GM23338 (cell line): ENCODE measurements around the gene BICRAL. TPM values are rescaled to one million over a fixed set of nuclear protein-coding genes. Genes with fewer than 3 reads are reported as not detected.

Source experiments
- POLR2AphosphoS5 ChIP-seq: IDR thresholded peaks from 2 replicates; pipeline ENCODE4 v1.6.1; 2016; ENCODE audit warnings: antibody characterized with exemption, low read depth
- ZNF331 ChIP-seq: fragments of 250-450 bp; sonication (Bioruptor Pico); IDR thresholded peaks from 2 replicates; pipeline ENCODE4 v1.5.0; 2020; ENCODE audit warnings: low read depth, mild to moderate bottlenecking, moderate library complexity
- polyA plus RNA-seq: library from polyadenylated mRNA; unstranded; fragments of >200 nt; fragmentation: Nextera tagmentation; extraction: Ambion mirVana; gene quantifications from 2 replicates; pipeline ENCODE4 v1.2.1, GENCODE V29; 2016
- total RNA-seq: library from RNA; depleted of rRNA; stranded (reverse); fragments of >200 nt; shearing (Covaris generic); gene quantifications from 2 replicates; pipeline ENCODE4 v1.2.3, GENCODE V29; 2014
- TF ChIP-seq, protein P1 (sequence below): fragments of 250-450 bp; sonication (Bioruptor Pico); IDR thresholded peaks from 2 replicates; pipeline ENCODE4 v1.5.0; 2020; ENCODE audit warnings: mild to moderate bottlenecking, moderate library complexity
- TF ChIP-seq, protein P2 (sequence below), 2 experiments: fragments of 200-600 bp in 1 of 2; sonication (generic) in 1 of 2; conservative IDR thresholded peaks; 2 replicates each; pipeline versions ENCODE4 v1.5.1 to v1.6.1; 2016 to 2017; ENCODE audit warnings: antibody characterized with exemption in 2 of 2, low read depth in 2 of 2, mild to moderate bottlenecking in 2 of 2, moderate library complexity in 1 of 2
- TF ChIP-seq, protein P3 (sequence below): IDR thresholded peaks from one replicate; pipeline ENCODE4 v1.6.1; 2018; ENCODE audit warnings: antibody characterized with exemption; ENCODE audit not compliant: unreplicated experiment

The BICRAL gene
- total and polyA plus RNA-seq, 2 experiments from 2014 or later = 3.4 to 11.7 TPM

DNA sequence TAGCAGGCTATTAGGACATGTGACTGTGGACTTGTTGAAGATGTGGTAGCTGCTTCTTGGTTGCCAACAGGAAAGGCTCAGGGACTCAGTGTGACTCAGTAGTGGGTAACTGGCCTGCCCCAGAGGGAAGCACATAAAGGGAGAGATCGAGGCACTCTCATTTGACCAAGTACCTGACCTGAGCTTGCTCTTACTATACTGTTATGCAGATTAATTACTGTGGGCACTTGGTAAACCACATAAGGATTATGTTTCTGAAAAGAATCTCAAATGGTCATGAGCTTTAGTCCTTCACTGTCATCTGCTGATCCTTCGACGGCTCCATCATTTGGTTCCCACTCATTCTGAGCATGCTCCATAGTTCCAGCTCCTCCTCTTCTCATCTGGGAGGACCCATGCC lies 49.4 kb downstream of the BICRAL start (continued):
- TF ChIP-seq, protein P1, sequence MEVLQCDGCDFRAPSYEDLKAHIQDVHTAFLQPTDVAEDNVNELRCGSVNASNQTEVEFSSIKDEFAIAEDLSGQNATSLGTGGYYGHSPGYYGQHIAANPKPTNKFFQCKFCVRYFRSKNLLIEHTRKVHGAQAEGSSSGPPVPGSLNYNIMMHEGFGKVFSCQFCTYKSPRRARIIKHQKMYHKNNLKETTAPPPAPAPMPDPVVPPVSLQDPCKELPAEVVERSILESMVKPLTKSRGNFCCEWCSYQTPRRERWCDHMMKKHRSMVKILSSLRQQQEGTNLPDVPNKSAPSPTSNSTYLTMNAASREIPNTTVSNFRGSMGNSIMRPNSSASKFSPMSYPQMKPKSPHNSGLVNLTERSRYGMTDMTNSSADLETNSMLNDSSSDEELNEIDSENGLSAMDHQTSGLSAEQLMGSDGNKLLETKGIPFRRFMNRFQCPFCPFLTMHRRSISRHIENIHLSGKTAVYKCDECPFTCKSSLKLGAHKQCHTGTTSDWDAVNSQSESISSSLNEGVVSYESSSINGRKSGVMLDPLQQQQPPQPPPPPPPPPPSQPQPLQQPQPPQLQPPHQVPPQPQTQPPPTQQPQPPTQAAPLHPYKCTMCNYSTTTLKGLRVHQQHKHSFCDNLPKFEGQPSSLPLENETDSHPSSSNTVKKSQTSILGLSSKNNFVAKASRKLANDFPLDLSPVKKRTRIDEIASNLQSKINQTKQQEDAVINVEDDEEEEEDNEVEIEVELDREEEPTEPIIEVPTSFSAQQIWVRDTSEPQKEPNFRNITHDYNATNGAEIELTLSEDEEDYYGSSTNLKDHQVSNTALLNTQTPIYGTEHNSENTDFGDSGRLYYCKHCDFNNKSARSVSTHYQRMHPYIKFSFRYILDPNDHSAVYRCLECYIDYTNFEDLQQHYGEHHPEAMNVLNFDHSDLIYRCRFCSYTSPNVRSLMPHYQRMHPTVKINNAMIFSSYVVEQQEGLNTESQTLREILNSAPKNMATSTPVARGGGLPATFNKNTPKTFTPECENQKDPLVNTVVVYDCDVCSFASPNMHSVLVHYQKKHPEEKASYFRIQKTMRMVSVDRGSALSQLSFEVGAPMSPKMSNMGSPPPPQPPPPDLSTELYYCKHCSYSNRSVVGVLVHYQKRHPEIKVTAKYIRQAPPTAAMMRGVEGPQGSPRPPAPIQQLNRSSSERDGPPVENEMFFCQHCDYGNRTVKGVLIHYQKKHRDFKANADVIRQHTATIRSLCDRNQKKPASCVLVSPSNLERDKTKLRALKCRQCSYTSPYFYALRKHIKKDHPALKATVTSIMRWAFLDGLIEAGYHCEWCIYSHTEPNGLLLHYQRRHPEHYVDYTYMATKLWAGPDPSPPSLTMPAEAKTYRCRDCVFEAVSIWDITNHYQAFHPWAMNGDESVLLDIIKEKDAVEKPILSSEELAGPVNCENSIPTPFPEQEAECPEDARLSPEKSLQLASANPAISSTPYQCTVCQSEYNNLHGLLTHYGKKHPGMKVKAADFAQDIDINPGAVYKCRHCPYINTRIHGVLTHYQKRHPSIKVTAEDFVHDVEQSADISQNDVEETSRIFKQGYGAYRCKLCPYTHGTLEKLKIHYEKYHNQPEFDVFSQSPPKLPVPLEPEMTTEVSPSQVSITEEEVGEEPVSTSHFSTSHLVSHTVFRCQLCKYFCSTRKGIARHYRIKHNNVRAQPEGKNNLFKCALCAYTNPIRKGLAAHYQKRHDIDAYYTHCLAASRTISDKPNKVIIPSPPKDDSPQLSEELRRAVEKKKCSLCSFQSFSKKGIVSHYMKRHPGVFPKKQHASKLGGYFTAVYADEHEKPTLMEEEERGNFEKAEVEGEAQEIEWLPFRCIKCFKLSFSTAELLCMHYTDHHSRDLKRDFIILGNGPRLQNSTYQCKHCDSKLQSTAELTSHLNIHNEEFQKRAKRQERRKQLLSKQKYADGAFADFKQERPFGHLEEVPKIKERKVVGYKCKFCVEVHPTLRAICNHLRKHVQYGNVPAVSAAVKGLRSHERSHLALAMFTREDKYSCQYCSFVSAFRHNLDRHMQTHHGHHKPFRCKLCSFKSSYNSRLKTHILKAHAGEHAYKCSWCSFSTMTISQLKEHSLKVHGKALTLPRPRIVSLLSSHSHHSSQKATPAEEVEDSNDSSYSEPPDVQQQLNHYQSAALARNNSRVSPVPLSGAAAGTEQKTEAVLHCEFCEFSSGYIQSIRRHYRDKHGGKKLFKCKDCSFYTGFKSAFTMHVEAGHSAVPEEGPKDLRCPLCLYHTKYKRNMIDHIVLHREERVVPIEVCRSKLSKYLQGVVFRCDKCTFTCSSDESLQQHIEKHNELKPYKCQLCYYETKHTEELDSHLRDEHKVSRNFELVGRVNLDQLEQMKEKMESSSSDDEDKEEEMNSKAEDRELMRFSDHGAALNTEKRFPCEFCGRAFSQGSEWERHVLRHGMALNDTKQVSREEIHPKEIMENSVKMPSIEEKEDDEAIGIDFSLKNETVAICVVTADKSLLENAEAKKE (CRISPR knock-in tag) = no peak
- TF ChIP-seq, protein P2, sequence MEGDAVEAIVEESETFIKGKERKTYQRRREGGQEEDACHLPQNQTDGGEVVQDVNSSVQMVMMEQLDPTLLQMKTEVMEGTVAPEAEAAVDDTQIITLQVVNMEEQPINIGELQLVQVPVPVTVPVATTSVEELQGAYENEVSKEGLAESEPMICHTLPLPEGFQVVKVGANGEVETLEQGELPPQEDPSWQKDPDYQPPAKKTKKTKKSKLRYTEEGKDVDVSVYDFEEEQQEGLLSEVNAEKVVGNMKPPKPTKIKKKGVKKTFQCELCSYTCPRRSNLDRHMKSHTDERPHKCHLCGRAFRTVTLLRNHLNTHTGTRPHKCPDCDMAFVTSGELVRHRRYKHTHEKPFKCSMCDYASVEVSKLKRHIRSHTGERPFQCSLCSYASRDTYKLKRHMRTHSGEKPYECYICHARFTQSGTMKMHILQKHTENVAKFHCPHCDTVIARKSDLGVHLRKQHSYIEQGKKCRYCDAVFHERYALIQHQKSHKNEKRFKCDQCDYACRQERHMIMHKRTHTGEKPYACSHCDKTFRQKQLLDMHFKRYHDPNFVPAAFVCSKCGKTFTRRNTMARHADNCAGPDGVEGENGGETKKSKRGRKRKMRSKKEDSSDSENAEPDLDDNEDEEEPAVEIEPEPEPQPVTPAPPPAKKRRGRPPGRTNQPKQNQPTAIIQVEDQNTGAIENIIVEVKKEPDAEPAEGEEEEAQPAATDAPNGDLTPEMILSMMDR (conservative IDR thresholded peaks at IDR 0.05; ENCODE audit: low read depth in 2 of 2) = no peak
- no peak for TF ChIP-seq POLR2AphosphoS5
- no peak for TF ChIP-seq ZNF331 (CRISPR knock-in tag)
- TF ChIP-seq, protein P3, sequence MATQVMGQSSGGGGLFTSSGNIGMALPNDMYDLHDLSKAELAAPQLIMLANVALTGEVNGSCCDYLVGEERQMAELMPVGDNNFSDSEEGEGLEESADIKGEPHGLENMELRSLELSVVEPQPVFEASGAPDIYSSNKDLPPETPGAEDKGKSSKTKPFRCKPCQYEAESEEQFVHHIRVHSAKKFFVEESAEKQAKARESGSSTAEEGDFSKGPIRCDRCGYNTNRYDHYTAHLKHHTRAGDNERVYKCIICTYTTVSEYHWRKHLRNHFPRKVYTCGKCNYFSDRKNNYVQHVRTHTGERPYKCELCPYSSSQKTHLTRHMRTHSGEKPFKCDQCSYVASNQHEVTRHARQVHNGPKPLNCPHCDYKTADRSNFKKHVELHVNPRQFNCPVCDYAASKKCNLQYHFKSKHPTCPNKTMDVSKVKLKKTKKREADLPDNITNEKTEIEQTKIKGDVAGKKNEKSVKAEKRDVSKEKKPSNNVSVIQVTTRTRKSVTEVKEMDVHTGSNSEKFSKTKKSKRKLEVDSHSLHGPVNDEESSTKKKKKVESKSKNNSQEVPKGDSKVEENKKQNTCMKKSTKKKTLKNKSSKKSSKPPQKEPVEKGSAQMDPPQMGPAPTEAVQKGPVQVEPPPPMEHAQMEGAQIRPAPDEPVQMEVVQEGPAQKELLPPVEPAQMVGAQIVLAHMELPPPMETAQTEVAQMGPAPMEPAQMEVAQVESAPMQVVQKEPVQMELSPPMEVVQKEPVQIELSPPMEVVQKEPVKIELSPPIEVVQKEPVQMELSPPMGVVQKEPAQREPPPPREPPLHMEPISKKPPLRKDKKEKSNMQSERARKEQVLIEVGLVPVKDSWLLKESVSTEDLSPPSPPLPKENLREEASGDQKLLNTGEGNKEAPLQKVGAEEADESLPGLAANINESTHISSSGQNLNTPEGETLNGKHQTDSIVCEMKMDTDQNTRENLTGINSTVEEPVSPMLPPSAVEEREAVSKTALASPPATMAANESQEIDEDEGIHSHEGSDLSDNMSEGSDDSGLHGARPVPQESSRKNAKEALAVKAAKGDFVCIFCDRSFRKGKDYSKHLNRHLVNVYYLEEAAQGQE = no peak
